HG03565 (cell line): ENCODE measurements around the gene EVPLL.
"Not testable (repeated sequence)": the region's sequence is repeated elsewhere in the genome, so short reads cannot be mapped to it uniquely, and the experiment has no call there.

Experiments
- ATAC-seq: cut with Tn5 transposase; IDR thresholded peaks from one replicate; pipeline ENCODE4 v1.9.1; 2021; ENCODE audit warnings: mild to moderate bottlenecking, moderate library complexity; ENCODE audit not compliant: unreplicated experiment

EVPLL gene

DNA sequence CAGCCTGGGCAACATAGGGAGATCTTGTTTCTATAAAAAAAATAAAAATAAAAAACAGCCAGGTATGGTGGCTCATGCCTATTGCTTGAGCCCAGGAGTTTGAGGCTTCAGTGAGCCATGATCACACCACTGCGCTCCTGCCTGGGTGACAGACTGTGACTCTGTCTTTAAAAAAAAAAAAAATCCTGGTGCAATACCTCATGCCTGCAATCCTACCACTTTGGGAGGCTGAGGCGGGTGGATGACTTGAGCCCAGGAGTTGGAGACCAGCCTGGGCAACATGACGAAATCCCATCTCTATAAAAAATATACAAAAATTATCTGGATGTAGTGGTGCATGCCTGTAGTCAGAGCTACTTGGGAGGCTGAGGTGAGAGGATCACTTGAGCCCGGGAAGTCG lies 1.0 kb downstream of the EVPLL start:
- ATAC-seq: not testable (repeated sequence)

- ATAC-seq: no peak
Measured at GRCh38 chr17:18379246-18380146, 1.9 kb downstream of the EVPLL start.

DNA sequence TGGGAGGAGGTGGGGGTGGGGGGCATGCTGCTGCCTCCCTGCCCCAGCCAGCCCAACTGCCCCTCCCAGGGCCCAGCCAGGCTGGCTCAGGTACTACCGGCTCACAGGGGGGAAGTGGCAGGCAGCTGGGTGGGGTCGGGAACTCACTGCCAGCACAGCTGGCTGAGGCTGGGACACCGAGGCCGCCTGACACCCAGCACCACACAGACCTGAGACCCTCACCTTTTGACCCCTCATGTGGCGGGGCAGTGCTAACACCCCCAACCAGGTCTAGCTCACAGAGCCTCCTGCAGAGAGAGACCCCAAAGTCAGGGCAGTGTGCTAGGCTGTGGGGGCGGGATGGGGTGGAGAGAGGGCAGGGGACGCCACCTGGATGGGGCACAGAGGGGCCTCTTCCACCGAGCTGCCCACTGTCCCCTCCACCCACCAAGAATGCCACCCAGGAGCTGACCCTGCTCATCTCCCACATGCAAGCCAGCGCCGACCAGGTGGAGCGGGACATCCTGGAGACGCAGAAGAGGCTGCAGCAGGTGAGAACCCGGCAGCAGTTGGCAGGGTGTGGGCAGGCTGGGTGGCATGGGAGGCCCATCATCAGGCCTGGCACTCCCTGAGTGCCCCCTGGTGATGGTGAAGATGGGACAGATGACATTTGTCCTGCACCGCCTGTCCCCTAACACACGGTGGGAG lies 3.0 kb downstream of the EVPLL start:
- no peak for ATAC-seq

- ATAC-seq: no peak
Measured at GRCh38 chr17:18381158-18381952, 3.8 kb downstream of the EVPLL start.

DNA sequence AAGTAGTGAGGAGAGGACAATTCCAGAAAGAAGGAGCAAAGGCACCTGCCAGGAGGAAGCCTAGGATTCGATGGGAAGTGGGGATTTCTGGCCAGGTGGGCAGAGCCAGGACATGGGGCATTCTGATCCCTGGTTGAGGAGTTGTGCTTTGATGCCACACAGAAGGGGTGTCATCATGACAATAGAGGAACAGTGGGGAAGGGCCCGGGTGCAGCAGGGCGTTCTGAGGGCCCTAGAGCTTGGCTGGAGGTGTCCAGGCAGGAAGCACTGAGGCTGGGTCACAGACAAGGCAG lies 4.3 kb downstream of the EVPLL start:
- ATAC-seq: no peak

- ATAC-seq: no peak
Measured at GRCh38 chr17:18382441-18383078, 5.0 kb downstream of the EVPLL start.

- ATAC-seq: not testable (repeated sequence)
Measured at GRCh38 chr17:18383079-18383481, 5.5 kb downstream of the EVPLL start.

GRCh38 chr17:18384271-18384670 lies 6.7 kb downstream of the EVPLL start:
- not testable (repeated sequence) for ATAC-seq

- not testable (repeated sequence) for ATAC-seq
Measured at GRCh38 chr17:18387583-18387982, 10.0 kb downstream of the EVPLL start.

GRCh38 chr17:18388266-18388665 lies 10.7 kb downstream of the EVPLL start:
- not testable (repeated sequence) for ATAC-seq

DNA sequence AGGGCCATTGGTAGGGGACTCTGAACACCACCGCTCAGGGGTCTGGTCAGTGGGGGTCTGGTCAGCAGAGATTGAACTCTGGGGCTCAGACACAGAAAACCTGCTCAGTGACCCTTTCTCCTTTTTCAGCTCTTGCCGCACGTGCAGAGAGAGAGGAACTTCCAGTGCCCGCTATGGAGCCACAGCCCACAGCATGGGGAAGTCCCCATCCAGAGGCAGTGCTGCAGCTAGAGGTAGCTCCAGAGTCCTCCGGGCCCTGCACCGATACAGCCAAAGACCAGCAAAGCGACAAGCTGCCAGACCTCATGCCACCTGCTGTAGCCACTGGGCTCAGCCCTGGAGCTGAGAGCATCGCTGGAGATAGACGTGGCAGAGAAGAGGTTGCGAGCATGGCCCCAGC lies 11.2 kb downstream of the EVPLL start:
- ATAC-seq: not testable (repeated sequence)

- ATAC-seq: not testable (repeated sequence)
Measured at GRCh38 chr17:18401872-18402590, 24.5 kb downstream of the EVPLL start.

- peak; percentile 6 for ATAC-seq
Measured at GRCh38 chr17:18403166-18403565, 25.6 kb downstream of the EVPLL start.

DNA sequence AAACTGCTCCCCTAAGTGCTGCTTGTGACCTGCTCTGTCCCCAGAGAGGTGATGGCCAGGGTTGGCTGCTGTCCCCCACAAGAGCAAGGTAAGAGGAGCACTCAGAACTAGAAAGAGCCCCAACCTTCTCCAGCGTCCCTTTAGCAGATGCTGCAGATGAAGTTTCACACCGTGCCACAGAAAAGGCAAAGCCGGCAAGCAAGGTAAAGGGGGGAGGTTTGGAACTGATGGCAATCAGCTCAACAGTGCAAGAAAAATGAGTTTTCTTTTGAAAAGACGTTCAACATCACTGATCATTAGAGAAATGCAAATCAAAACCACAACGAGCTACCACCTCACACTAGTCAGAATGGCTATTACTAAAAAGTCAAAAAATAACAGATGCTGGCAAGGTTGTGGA lies 26.0 kb downstream of the EVPLL start:
- peak; percentile 77 for ATAC-seq

GRCh38 chr17:18408906-18409305 lies 31.3 kb downstream of the EVPLL start:
- ATAC-seq: not testable (repeated sequence)

DNA sequence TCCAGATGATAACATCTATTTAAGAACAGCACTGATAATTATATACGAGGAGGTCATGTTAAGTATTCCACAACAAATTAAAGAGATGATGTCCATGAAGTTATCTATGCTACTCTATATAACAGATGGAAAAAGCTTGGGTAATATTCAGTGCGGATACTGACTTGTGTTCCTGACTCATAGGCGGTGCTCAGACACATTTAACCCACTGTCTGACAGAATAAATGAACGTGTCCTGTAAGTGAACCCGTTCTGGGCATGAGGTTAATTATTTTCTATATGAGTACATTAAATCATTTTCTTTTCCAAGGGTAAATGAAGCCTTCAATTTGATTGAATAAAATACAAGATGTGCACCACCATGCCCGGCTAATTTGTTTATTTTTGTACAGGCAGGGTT lies 31.7 kb downstream of the EVPLL start:
- not testable (repeated sequence) for ATAC-seq

DNA sequence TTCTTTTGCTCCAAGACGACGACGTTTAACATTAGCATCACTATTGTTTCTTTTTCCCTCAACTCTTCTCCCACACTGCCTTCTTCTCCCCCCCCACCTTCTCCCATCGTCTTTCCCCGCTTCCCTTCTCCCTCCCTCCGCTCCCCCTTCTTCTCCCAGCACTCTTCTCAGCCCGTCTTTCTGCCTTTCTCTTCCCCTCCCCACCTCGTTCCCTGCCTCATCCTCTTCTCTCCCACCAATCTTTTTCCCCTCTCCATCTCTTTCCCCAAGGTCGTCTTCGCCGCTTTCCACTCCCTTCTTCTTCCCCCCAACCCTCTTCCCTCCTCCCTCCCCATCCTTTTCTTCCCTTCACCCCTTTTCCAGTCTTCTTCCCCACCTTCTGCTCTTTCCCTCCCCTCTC lies 33.2 kb downstream of the EVPLL start:
- ATAC-seq: not testable (repeated sequence)

GRCh38 chr17:18411377-18411864 lies 33.8 kb downstream of the EVPLL start:
- not testable (repeated sequence) for ATAC-seq

DNA sequence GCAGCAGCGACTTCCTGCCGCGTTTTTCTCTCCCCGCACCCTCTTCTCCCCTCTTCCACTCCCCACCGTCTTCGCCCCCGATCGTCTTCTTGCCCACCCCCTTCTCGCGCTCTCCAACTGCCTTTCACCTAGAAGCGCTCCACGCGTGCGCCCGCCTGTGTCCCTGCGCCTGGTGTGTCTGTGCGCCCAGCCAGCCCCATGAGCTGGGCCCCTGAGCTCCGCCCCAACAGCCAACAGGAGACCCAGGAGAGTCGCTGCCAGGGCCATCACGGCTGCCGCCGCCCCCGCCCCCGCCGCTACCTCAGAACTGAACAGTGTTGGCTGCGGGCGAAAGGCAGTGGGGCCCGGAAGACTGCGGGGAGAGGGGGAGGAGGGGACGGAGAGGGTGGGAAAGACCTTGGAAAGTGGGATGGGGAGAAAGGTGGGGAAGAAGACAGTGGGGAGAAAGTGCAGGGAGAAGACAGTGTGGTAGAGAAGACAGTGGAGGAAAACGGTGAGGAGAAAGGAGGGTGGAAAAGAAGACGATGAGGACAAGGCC lies 34.5 kb downstream of the EVPLL start:
- ATAC-seq: peak; percentile 70

- not testable (repeated sequence) for ATAC-seq
Measured at GRCh38 chr17:18421521-18421920, 43.9 kb downstream of the EVPLL start.
